Body of pancreas (tissue), 4 donors: ENCODE measurements around the gene DEFB125.

ENCODE experiments used
- POLR2A ChIP-seq, 3 donors: fragments of 450-650 bp; IDR thresholded peaks; one replicate each; pipeline ENCODE4 v1.6.1; 2016; ENCODE audit warnings: antibody characterized with exemption in 3 of 3, mild to moderate bottlenecking in 2 of 3
- TF ChIP-seq, protein P1 (sequence below), 7 experiments: fragments of 450-650 bp in 4 of 7; fragments of 200-600 bp in 3 of 7; sonication (generic) in 3 of 7; IDR thresholded peaks; one replicate each; pipeline ENCODE4 v1.5.1; 2016 to 2019; ENCODE audit warnings: antibody characterized with exemption in 7 of 7

DNA sequence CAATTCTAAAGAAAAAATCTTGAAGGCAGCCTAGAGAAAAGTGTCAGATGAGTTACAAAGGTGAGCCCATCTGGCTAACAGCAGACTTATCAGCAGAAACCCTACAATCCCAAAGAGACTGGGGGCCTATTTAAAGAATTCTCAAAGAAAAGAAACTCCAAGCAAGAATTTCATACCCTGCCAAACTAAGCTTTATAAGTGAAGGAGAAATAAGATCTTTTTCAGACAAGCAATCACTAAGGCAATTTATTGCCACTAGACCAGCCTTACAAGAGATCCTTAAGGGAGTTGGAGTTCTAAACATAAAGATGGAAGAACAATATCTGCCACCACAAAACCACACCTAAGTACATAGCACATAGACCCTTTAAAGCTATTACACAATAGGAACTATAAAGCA, 30.0 kb downstream of the DEFB125 start:
- no peak for TF ChIP-seq POLR2A (IDR thresholded peaks at IDR 0.05)
- TF ChIP-seq, protein P1, sequence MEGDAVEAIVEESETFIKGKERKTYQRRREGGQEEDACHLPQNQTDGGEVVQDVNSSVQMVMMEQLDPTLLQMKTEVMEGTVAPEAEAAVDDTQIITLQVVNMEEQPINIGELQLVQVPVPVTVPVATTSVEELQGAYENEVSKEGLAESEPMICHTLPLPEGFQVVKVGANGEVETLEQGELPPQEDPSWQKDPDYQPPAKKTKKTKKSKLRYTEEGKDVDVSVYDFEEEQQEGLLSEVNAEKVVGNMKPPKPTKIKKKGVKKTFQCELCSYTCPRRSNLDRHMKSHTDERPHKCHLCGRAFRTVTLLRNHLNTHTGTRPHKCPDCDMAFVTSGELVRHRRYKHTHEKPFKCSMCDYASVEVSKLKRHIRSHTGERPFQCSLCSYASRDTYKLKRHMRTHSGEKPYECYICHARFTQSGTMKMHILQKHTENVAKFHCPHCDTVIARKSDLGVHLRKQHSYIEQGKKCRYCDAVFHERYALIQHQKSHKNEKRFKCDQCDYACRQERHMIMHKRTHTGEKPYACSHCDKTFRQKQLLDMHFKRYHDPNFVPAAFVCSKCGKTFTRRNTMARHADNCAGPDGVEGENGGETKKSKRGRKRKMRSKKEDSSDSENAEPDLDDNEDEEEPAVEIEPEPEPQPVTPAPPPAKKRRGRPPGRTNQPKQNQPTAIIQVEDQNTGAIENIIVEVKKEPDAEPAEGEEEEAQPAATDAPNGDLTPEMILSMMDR (IDR thresholded peaks at IDR 0.05) = no peak
